T1000 (cell line): ENCODE measurements around the gene FES.
"Not testable (repeated sequence)": the region's sequence is repeated elsewhere in the genome, so short reads cannot be mapped to it uniquely, and the experiment has no call there.

ENCODE experiments used
- DNase-seq: peaks from one replicate; lab custom pipeline; 2025; ENCODE audit warnings: mixed read lengths; lab: John Stamatoyannopoulos, UW

FES gene

GRCh38 chr15:90862487-90862886 is 21.8 kb upstream of the FES start:
- DNase-seq, result no peak

GRCh38 chr15:90862964-90863778 is 21.1 kb upstream of the FES start:
- DNase-seq, result peak; percentile 67

- DNase-seq, result no peak
Measured at GRCh38 chr15:90863987-90864386, 20.3 kb upstream of the FES start.

- no peak for DNase-seq
Measured at GRCh38 chr15:90864507-90864906, 19.8 kb upstream of the FES start.

DNA sequence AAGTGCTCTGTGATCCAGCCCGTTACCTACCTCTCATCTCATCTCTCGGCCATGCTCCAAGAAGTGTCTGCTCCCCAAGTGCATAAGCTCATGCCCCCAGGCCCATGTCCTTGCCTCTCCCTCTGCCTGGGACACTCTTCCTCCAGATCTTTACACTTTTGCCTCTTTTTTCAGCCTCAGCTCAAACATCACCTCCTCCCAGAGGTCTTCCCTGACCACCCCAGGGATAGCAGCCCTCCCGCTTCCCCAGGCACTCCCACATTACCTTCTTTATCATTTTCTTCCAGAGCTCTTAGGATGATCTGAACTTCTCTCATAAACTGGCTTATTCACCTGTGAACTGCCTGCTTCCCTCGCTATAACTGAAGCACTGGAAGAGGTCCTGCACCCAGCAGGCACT is 18.6 kb upstream of the FES start:
- no peak for DNase-seq

GRCh38 chr15:90866161-90866715 is 18.1 kb upstream of the FES start:
- DNase-seq, result no peak

DNA sequence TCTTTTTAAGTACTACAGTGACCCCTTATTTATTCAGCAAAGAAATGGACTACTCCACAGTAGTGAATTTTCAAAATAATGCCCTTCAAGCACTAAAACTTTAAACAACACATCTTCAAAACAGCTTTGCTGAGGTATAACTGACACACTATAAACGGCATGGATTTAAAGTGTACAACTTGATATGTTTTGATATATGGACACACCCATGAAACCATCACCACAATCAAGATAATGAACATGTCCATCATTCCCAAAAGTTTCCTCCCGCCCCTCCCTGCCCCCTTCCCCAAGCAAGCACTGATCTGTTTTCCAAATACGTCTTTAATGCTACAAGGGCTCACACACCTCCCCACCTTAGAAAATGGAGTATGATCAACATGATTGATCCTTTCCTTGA is 17.5 kb upstream of the FES start:
- DNase-seq, result no peak

GRCh38 chr15:90868261-90868689 is 16.0 kb upstream of the FES start, which contains the start of gene FURIN:
Gene FURIN (plus strand): TSS chr15:90868588. CDS start chr15:90875741, 7,153 bp downstream.
- no peak for DNase-seq

GRCh38 chr15:90869140-90869541 is 15.2 kb upstream of the FES start:
- DNase-seq, result no peak

- peak; percentile 66 for DNase-seq
Measured at GRCh38 chr15:90869601-90870353, 14.5 kb upstream of the FES start.

- DNase-seq, result no peak
Measured at GRCh38 chr15:90870354-90871138, 13.8 kb upstream of the FES start.

DNA sequence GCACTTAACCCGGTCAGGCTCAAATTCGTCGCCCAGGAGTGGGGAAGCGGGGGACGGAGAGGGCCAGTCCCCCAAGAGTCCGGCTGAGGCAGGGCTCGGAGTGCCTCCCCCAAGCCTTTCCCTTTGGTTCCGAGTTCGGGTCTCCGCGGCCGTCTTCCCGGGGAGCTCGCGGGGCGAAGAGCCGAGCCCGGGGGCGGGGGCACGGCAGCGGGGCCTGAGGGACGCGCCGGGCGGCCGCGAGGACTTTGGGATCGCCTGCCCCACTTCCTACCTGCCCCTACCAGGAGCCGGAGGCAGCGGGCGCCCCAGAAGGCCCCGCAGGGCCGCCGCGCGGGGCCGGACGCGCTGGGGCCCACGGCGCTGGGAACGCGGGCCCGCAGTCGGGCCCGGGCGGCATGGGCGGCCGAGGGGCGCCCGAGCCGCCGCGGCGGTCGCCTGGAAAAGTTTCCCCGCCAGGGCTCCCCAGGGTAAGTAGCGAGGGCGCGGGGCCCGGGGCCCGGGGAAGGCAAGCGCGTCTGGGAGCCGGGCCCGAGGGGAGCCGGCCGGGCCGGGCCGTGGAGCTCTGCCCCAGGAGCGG is 13.1 kb upstream of the FES start:
- peak; percentile 19 for DNase-seq

DNA sequence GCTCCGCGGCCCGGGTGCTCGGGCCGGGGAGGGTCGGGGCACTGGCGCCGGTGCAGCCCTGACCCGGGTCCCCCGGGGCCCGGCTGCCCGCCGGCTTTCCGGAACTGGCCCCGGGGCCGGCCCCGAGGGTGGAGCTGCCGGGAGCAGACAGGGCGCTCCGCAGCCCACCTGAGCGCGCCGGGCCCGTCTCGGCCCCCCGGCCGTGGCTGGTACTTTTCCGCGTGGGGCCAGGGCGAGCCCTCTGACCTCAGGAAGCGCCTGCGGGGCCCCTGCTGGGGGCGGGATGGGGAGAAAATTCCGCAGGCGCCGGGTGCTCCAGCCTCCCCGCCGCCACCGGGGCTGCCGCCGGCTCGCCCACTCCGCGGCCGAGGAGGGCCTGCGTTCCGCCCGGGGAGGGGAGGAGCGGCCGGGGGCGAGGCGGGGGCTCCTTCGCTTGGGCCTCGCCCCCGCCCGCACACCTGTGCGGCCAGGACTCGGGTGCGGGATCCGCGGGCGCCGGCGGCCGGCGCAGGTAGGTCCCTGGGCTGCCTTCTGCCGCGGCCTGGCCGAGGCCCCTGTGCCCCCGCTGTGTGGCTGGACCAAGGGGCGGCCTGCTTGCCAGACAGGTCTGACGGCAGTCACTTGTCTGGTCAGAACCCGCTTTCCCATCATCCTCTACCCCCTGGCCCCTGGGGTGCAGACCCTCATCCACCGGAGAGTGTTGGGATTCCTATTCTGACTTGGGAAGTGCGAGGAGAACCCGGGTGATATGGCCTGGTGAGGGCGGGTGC is 12.4 kb upstream of the FES start:
- DNase-seq, result no peak

GRCh38 chr15:90872486-90873184 is 11.7 kb upstream of the FES start:
- DNase-seq, result no peak

DNA sequence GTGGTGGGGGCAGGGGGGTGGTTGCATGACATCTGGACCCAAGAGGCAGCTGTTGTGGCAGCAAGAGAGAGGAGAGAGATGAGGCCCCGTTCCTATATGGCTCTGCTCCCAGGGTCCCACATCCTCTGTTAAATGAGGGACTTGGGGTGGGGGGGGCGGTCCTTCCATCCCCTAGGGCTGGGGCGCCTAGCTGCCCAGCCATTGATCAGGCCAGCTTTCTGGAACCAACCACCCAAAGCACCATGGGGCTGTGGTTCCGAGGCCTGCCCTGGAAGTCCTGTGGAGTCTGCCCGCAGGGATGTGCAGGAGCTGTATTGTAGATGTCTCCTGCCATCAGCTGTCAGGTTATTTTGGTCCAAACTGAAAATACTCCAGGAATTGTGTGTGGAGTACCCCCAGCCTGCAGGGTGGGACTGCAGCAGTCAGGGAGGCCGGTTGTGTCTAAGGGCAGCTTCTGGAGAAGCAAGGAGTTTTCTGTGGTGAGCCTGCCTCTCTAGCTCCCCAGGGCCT is 10.8 kb upstream of the FES start:
- DNase-seq, result no peak

GRCh38 chr15:90873998-90874605 is 10.2 kb upstream of the FES start:
- no peak for DNase-seq

GRCh38 chr15:90874986-90875385 is 9.3 kb upstream of the FES start:
- not testable (repeated sequence) for DNase-seq

DNA sequence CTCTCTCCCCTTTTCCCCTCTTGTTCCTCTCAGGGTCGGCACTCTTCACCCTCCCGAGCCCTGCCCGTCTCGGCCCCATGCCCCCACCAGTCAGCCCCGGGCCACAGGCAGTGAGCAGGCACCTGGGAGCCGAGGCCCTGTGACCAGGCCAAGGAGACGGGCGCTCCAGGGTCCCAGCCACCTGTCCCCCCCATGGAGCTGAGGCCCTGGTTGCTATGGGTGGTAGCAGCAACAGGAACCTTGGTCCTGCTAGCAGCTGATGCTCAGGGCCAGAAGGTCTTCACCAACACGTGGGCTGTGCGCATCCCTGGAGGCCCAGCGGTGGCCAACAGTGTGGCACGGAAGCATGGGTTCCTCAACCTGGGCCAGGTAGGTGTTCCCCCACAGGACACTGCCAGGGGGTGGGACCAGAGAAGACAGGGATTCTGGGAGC is 8.7 kb upstream of the FES start:
- DNase-seq, result no peak

DNA sequence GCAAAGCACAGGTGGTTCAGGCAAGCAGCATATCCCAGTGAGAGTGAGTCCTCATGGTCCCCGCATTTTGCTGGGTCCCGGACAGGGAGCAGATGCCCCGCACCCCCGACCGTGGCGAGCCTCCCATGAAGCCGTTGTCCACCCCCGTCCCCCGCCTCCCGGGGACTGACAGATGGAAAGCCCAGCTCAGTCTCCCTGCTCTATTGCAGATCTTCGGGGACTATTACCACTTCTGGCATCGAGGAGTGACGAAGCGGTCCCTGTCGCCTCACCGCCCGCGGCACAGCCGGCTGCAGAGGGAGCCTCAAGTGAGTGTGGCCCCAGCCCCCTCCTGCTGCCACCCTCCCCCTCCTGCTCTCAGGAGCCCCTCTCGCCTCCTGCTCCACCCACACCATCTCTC is 8.3 kb upstream of the FES start:
- DNase-seq, result no peak
